CD4-positive, alpha-beta T cell treated with Interleukin-6 at 100 ng/mL for 8 hours (primary cell): Measurements from ENCODE around the gene ARHGEF18.

Source experiments
- DNase-seq: peaks from one replicate; pipeline ENCODE4 v3.0.0-alpha.2; 2020; ENCODE audit warnings: mixed read lengths, low spot score

The ARHGEF18 gene

DNA sequence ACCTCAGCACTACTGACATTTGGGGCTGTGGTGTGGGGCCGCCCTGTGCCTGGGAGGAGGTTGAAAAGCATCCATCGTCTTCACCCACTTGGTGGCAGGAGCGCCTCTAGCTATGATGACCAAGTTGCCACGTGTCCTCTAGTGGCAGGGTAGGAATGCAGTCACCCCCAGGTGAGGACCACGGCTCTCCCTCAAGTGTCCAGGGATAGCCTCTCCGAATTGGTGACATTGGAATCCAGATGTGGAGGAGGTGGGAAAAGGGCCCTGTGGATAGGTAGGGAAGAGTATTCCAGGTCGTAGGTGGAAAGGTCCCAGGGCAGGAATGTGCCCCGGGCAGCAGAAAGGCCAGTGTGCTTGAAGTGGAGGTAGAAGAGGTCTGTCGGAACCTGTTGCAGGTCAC is 37.6 kb downstream of the ARHGEF18 start:
- no peak for DNase-seq

DNA sequence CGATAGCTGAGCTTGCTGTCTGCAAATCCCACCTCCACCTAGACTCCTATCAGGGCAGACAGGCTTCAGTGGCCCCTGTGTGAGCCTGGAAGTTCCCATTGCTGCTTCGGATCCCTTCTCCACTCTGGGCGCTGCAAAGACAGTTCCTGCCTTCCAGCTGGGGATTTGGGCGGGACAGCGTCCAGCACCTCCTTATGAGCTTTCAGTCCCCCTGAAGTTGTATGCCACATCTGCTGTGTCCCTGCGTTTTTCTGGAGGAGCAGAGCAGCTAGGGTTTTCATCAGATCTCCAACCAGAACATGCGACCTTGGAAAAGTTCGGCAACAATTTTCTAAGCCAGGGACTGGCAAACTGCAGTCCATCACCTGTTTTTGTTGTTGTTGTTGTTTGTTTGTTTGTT is 38.0 kb downstream of the ARHGEF18 start:
- no peak for DNase-seq

DNA sequence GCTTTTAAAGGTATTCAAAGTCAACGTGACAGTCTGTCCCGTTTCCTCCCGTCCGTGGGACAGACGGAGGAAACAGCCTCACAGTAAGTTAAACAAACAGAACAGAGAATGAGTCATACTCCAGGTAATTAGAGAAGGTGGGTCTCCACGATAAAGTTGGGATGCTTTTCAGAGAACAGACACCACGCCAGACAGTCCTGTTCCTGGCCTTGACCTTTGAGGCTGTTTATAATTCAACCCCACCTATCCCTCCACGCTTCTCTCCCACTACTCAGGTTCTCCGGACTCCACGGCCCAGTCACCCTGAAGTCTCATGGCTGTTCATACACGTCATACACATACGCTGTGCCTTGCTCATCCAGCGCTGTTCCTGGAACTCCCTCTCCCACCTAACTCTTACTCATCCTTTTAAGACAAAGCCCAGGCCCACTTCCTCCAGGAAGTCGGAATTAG is 42.5 kb downstream of the ARHGEF18 start:
- DNase-seq, result no peak

DNA sequence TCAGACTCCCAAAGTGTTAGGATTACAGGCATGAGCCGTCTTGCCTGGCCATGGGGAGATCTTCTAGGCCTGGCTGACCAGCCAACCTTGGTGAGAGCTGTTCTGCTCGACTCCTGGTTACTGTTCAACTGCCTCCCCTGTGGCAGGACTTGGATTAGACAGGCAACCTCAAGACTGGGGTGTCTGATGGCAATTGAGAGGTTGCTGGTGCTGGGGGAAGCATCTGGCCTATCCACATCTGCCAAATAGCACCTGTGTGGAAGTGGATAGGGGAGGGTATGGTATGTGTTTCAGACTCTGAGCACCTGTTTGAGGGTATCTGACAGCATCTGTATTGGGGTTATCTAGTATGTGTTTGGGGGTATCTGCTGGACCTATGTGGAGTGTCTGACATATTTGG is 44.7 kb downstream of the ARHGEF18 start:
- DNase-seq, result no peak

DNA sequence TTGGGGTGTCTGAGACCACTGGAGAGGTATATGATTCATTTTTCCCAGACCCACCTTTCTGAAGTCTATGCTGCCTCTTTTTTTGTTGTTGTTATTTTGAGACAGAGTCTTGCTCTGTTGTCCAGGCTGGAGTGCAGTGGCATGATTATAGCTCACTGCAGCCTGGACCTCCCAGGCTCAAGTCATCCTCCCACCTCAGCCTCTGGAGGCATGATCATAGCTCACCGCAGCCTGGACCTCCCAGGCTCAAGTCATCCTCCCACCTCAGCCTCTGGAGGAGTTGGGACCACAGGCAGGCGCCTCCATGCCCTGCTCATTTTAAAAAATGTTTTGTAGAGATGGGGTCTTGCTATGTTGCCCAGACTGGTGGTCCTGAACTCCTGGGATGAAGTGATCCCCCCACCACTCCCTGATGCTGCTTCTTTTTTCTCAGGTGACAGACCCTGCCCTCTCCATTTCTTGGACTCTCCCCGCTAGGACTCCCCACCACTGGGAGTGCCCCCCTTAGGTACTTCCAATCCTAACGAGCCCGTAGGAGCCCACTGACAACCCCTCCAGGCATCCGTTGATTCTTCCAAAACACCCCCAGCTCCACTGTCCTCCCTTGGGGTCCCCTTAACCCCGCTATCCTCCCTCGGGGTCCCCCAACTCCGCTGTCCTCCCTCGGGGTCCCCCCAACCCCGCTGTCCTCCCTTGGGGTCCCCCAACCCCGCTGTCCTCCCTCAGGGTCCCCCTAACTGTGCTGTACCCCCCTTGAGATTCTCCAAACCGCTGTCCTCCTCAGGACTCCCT is 45.4 kb downstream of the ARHGEF18 start:
- DNase-seq, result no peak

DNA sequence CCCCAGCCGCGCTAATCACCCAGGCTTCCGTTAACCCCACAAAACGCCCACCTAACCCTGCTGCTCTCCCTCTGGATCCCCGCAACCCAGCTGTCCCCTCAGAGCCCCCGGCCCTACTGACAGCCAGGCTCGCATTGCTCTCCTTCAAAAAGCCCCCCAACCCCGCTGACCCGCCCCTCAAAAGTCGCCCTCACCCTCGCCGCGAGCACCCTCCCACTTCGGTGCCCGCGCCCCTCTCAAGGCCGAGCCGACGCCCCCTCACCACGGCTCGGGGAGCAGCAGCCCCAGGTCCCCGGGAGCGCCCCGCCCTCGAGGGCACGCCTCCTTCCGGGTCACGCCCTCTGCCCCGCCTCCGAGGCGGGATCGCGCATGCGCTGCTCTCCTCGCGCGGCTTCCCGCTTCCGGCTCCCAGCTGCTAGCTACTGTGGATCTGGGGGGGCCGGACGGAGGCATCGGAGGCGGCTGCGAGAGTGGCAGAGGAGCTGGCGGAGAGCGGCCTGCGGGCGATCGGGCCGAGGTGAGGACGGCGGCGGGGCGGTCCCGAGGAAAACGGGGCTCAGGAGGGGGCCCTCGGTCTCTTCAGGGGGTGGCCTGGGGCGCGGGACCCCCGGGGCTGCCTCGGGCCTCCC is 46.1 kb downstream of the ARHGEF18 start:
- DNase-seq, result peak; percentile 88

DNA sequence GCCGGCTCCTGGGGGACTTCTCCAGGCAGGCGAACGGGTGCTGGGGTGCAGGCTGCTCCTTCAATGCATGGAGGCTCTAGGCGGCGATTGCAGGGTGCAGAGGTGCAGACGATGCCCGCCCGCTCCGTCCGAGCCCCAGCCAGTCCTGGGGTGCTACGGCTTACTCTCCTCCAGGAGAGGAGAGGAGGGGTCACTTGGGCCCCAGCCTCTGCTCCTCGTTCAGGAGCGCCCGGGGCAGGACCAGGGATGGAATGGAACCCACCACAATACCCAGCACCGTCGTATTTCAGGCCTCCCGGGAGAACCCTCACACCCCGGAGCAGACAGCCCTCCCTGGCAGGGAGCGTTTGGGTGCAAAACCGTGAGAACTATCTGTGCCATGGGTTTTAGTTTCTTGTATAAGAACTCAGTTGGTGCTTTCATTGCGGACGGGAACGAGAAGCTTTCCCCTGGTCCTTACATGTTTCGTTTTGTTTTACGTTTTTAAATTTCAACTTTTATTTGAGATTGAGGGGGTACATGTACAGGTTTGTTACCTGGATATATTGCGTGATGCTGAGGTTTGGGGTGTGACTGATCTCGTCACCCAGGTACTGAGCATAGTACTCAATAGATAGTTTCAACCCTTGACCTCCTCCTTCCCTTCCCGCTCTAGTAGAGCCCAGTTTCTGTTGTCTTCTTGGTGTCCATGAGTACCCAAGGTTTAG is 46.8 kb downstream of the ARHGEF18 start:
- DNase-seq, result no peak

DNA sequence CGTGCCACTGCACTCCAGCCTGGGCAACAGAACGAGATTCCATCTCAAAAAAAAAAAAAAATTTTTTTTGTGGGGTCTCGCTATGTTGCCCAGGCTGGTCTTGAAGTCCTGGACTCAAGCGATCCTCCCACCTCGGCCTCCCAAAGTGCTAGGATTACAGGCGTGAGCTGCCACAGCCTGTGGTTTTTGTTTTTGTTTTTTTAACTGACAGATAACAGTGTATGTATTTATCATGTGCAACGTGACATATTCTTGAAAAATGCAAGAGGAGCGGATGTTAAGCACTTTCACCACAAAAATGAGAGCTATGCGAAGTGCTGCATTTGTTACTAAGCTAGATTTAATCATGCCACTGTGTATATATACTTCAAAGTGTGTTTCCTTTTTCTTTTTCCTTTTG is 49.0 kb downstream of the ARHGEF18 start:
- DNase-seq, result no peak
